Endothelial cell of umbilical vein (primary cell): Measurements from ENCODE around the gene PTPN14. TPM values are rescaled to one million over a fixed set of nuclear protein-coding genes. Genes with fewer than 3 reads are reported as not detected.
A peak's percentile ranks its signal among the peaks of the same experiment; 100 is the strongest.

Source experiments
- BruUV-seq: library from RNA; stranded (reverse); fragments of 400-500 nt; replicated peaks from 2 replicates; lab custom pipeline; 2021; lab: Mats Ljungman, UMichigan
- CTCF ChIA-PET: fragments of 300-600, 350-600 bp; sonication (Branson Sonifier 250); formaldehyde crosslinking; loops from one replicate; lab custom pipeline; 2021; ENCODE audit warnings: antibody characterized with exemption, inconsistent platforms; lab: Charles Lee
- POLR2A ChIA-PET: fragments of 300-600, 350-600 bp; sonication (Branson Sonifier 250); formaldehyde crosslinking; loops from one replicate; lab custom pipeline; 2021; ENCODE audit warnings: antibody characterized with exemption, inconsistent platforms; lab: Charles Lee
- DNase-seq: peaks from one replicate; pipeline ENCODE4 v3.0.0-alpha.2; 2011; ENCODE audit warnings: low read depth, low spot score
- FAIRE-seq: peaks from 2 replicates; lab custom pipeline; 2011; peaks lifted over from hg19 to GRCh38; lab: Jason Lieb, UNC
- H2AFZ ChIP-seq: 2 replicates; pipeline ENCODE4 v1.6.0; 2012; ENCODE audit warnings: low read depth, low read length, control low read depth, inconsistent platforms
- H3K27ac ChIP-seq: 2 replicates; pipeline ENCODE4 v1.5.1; 2011; ENCODE audit warnings: low read depth, mild to moderate bottlenecking, control low read depth, low read length, moderate library complexity; ENCODE audit not compliant: insufficient read depth
- H3K27me3 ChIP-seq, 2 experiments: 2 replicates each; pipeline versions ENCODE4 v1.6.0 to v1.6.1; 2011; ENCODE audit warnings: low read length in 2 of 2, mixed read lengths in 1 of 2; ENCODE audit not compliant: control insufficient read depth in 2 of 2, insufficient read depth in 2 of 2
- H3K36me3 ChIP-seq, 2 experiments: 2 replicates in 1 of 2; 3 replicates in 1 of 2; pipeline ENCODE4 v1.5.1; 2011; ENCODE audit warnings: low read length in 2 of 2, mild to moderate bottlenecking in 1 of 2, moderate library complexity in 1 of 2; ENCODE audit not compliant: control insufficient read depth in 2 of 2, insufficient read depth in 2 of 2; ENCODE audit errors: extremely low read depth in 1 of 2
- H3K4me1 ChIP-seq: 3 replicates; pipeline ENCODE4 v1.5.1; 2011; ENCODE audit warnings: mild to moderate bottlenecking, low read length; ENCODE audit not compliant: control insufficient read depth, insufficient read depth; ENCODE audit errors: extremely low read depth
- H3K4me2 ChIP-seq: 2 replicates; pipeline ENCODE4 v1.6.1; 2011; ENCODE audit warnings: low read length, control low read depth, mixed read lengths; ENCODE audit not compliant: insufficient read depth
- H3K4me3 ChIP-seq, 3 experiments: fragments of 200-600 bp in 1 of 3; sonication (generic), shearing (Covaris generic) in 1 of 3; replicated peaks in 1 of 3; 2 replicates each; pipeline ENCODE4 v1.5.1; 2011 to 2016; ENCODE audit warnings: control low read depth in 3 of 3, low read length in 3 of 3, mild to moderate bottlenecking in 2 of 3, inconsistent platforms in 1 of 3, low read depth in 1 of 3, moderate library complexity in 1 of 3; ENCODE audit not compliant: insufficient read depth in 1 of 3
- H3K79me2 ChIP-seq: 2 replicates; pipeline ENCODE4 v1.6.0; 2012; ENCODE audit warnings: low read length, inconsistent platforms; ENCODE audit not compliant: control insufficient read depth, insufficient read depth
- H3K9ac ChIP-seq: replicated peaks from 2 replicates; pipeline ENCODE3; 2011; ENCODE audit warnings: low read length, control low read depth; ENCODE audit not compliant: insufficient read depth; ENCODE audit errors: extremely low read depth
- H3K9me1 ChIP-seq: replicated peaks from 3 replicates; pipeline ENCODE4 v1.6.0; 2011; ENCODE audit warnings: mild to moderate bottlenecking, low read length; ENCODE audit not compliant: control insufficient read depth, insufficient read depth; ENCODE audit errors: extremely low read depth
- H3K9me3 ChIP-seq: replicated peaks from 2 replicates; pipeline ENCODE4 v1.5.1; 2012; ENCODE audit warnings: low read length, inconsistent platforms; ENCODE audit not compliant: control insufficient read depth, insufficient read depth
- H4K20me1 ChIP-seq: replicated peaks from 2 replicates; pipeline ENCODE3; 2011; ENCODE audit warnings: mild to moderate bottlenecking, low read length; ENCODE audit not compliant: control insufficient read depth, insufficient read depth; ENCODE audit errors: extremely low read depth
- CTCF ChIP-seq, 2 donors: IDR thresholded peaks; 1 replicate in 1 of 2; 2 replicates in 1 of 2; pipeline ENCODE4 v1.5.1; 2011; ENCODE audit warnings: low read length in 2 of 2, mild to moderate bottlenecking in 2 of 2, moderate library complexity in 2 of 2, control low read depth in 1 of 2, inconsistent platforms in 1 of 2, low read depth in 1 of 2; ENCODE audit not compliant: insufficient read depth in 1 of 2; ENCODE audit errors: extremely low read depth in 1 of 2
- EZH2 ChIP-seq: IDR thresholded peaks from 2 replicates; pipeline ENCODE4 v1.6.1; 2012; ENCODE audit warnings: borderline replicate concordance, low read depth, mild to moderate bottlenecking, moderate library complexity, low read length, inconsistent platforms; ENCODE audit not compliant: severe bottlenecking
- FOS ChIP-seq: IDR thresholded peaks from 2 replicates; pipeline ENCODE4 v1.6.1; 2011; ENCODE audit warnings: mild to moderate bottlenecking, low read length, moderate library complexity, borderline replicate concordance; ENCODE audit not compliant: insufficient read depth
- JUN ChIP-seq: IDR thresholded peaks from 2 replicates; pipeline ENCODE4 v1.6.1; 2011; ENCODE audit warnings: borderline replicate concordance, low read depth; ENCODE audit not compliant: insufficient read length, insufficient read depth
- MAX ChIP-seq: IDR thresholded peaks from 2 replicates; pipeline ENCODE4 v1.6.1; 2011; ENCODE audit not compliant: insufficient read depth, insufficient read length
- MYC ChIP-seq: IDR thresholded peaks from one replicate; pipeline ENCODE4 v1.6.1; 2011; ENCODE audit warnings: mild to moderate bottlenecking, low read depth, low read length
- POLR2AphosphoS5 ChIP-seq: IDR thresholded peaks from 2 replicates; pipeline ENCODE4 v1.6.1; 2012; ENCODE audit warnings: low read depth, mild to moderate bottlenecking, control low read depth, low read length, moderate library complexity; ENCODE audit not compliant: insufficient read depth
- dilution Hi-C: fragments of 300-500 bp; cut with MboI; formaldehyde crosslinking; loops from one replicate; pipeline ENCODE4 v1.15.0; 2019; ENCODE audit warnings: low sequenced_read_pairs; ENCODE audit not compliant: extremely low pct_ligation_motif_present
- intact Hi-C: fragments of 100-400 bp; cut with micrococcal nuclease; formaldehyde crosslinking; loops from one replicate; pipeline ENCODE4 v1.10.0; 2022
- polyA plus RNA-seq, 4 experiments: library from polyadenylated mRNA; depleted of rRNA in 3 of 4; stranded (reverse) in 3 of 4; unstranded in 1 of 4; fragments of >200 nt; gene quantifications; 2 replicates each; pipeline versions ENCODE4 v1.2.1 to v1.2.3, GENCODE V29; 2011 to 2012; ENCODE audit warnings: missing spikeins in 1 of 4
- total RNA-seq: library from RNA; stranded (reverse); gene quantifications from 2 replicates; pipeline ENCODE4 v1.2.3, GENCODE V29; 2021

Gene PTPN14
- total and polyA plus RNA-seq, 2 donors (not counting 3 experiments of a cell fraction or from before 2014, with no cell fraction given), result 18.5 to 93.0 TPM

- H3K9ac ChIP-seq, result no peak overlapping the region
- POLR2A ChIA-PET, result no interaction called here
- CTCF ChIA-PET, result interaction anchor here (0.9 to 1.7 kb wide), 2 partner anchors 21 to 42 kb away, joined by 3 to 4 read pairs; no protein-coding TSS in a partner anchor
- no peaks in the 10 kb centered on the region for H3K9me1 ChIP-seq
- peaks cover 0 to 3% of the 10 kb centered on the region in 2 experiments for H3K36me3 ChIP-seq
- intact Hi-C loops, result loop anchor here (1.0 kb wide), 1 partner anchor 9 kb away; no protein-coding TSS in a partner anchor
- peaks cover 71% of the 10 kb centered on the region for H3K4me1 ChIP-seq
- TF ChIP-seq JUN (no peak), MYC (no peak), EZH2 (no peak), MAX (no peak), POLR2AphosphoS5 (no peak), FOS (no peak), CTCF (IDR thresholded peaks at IDR 0.05; ENCODE audit: extremely low read depth in 1 of 2, insufficient read depth in 1 of 2, low read depth in 1 of 2, low read length in 2 of 2) (no peak)
- no peak overlapping the region for H2AFZ ChIP-seq
- dilution Hi-C loops, result no loop called here
- no TSS peak for BruUV-seq
- H3K27ac ChIP-seq, result peak overlapping the region; percentile 94
- no peaks in the 10 kb centered on the region for H3K9me3 ChIP-seq
- no peaks in the 10 kb centered on the region for H4K20me1 ChIP-seq
- no peak overlapping the region for H3K4me3 ChIP-seq
- no peaks in the 10 kb centered on the region for H3K27me3 ChIP-seq
- H3K79me2 ChIP-seq, result peaks cover 84% of the 10 kb centered on the region
- FAIRE-seq (no peak), DNase-seq (no peak)
- H3K4me2 ChIP-seq, result no peak overlapping the region
Measured at GRCh38 chr1:214455971-214456867, 95.2 kb downstream of the PTPN14 start.
